GM10266 (cell line): ENCODE results near the gene GALNT9.

Source experiments
- DNase-seq: peaks from one replicate; pipeline ENCODE4 v3.0.0; 2012; ENCODE audit errors: extremely low spot score
- TF ChIP-seq, protein P1 (sequence below): IDR thresholded peaks from 2 replicates; pipeline ENCODE4 v1.5.1; 2012; ENCODE audit warnings: mild to moderate bottlenecking, low read depth; ENCODE audit not compliant: control insufficient read depth, insufficient read depth; ENCODE audit errors: missing control alignments

The GALNT9 gene

DNA sequence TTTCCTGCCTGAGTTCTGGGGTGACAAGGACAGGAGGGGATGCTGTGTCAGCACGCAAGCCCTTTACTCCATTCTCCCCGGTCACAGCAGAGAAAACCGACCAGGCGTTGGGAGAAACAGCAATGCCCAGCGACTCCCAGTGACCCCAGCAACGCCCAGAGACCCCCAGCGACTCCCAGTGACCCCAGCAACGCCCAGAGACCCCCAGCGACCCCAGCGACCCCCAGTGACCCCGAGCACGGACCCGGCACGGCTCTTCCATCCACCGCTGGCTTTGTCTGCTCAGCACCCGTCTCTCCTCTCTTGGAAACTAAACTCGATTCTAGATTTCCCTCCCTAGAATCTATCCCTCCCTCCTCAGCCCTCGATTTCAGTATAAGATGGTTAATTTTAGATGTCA lies 38.5 kb upstream of the GALNT9 start:
- TF ChIP-seq, protein P1, sequence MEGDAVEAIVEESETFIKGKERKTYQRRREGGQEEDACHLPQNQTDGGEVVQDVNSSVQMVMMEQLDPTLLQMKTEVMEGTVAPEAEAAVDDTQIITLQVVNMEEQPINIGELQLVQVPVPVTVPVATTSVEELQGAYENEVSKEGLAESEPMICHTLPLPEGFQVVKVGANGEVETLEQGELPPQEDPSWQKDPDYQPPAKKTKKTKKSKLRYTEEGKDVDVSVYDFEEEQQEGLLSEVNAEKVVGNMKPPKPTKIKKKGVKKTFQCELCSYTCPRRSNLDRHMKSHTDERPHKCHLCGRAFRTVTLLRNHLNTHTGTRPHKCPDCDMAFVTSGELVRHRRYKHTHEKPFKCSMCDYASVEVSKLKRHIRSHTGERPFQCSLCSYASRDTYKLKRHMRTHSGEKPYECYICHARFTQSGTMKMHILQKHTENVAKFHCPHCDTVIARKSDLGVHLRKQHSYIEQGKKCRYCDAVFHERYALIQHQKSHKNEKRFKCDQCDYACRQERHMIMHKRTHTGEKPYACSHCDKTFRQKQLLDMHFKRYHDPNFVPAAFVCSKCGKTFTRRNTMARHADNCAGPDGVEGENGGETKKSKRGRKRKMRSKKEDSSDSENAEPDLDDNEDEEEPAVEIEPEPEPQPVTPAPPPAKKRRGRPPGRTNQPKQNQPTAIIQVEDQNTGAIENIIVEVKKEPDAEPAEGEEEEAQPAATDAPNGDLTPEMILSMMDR: no peak
- no peak for DNase-seq

DNA sequence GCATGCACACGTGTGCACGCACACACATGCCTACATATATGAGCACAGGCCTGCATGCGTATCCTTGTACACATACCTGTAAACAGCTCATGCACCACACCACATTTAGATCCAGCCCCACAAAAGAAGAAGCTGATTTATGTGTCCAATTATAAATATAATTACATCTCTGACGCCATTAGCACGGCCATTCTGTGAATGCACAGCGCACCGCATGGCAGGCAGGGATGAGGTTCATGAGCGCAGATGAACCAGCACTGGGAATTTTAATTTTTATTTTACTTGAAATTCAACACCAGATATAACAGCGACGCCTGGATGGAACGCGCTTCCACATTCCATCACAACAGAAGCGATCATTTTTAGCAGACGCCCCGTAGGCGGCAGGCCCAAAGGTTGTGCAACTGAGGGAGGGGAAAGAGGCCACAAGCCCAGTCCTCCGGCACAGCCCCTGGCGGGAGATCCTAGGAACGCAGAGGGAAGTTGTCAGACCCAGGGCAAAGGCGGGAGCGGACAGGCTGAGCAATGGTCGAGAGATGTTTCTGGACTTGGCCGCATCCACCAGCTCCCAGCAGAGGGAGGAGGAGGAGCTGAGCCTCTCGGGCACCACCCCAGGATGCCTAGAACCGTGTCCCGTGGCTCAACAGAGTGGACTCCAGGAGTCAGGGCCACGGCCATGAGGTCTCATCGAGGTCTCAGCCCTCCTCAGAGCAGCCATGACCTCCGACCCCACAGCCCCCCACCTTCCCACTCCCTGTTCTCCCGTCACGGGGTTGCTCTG lies 37.9 kb upstream of the GALNT9 start:
- DNase-seq: no peak
- TF ChIP-seq, protein P1: no peak

DNA sequence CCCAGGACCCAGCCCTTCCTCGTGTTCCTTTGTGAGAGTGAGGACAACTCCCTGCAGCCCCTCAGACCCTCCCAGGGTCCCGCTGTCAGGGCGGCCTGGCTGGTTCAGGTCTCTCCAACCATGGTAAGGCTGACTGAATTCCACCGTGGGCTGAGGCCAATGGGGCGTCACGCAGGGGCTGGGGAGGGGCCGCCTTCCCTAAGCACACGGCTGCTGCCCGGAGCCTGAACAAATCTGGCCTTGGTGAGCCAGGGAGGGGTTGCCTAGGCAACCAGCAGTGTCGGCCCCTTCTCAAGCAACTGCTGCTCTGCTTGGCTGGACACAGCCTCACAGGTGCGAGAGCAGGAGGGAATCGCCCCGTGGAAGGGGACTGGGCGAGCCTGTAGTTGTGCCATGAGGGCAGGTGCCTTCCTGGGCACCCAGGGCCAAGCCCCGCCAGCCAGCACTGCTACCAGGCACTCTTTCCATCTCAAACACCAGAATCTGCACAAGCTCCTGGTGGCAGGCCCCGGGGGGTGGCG lies 37.0 kb upstream of the GALNT9 start:
- DNase-seq: no peak
- TF ChIP-seq, protein P1: no peak

DNA sequence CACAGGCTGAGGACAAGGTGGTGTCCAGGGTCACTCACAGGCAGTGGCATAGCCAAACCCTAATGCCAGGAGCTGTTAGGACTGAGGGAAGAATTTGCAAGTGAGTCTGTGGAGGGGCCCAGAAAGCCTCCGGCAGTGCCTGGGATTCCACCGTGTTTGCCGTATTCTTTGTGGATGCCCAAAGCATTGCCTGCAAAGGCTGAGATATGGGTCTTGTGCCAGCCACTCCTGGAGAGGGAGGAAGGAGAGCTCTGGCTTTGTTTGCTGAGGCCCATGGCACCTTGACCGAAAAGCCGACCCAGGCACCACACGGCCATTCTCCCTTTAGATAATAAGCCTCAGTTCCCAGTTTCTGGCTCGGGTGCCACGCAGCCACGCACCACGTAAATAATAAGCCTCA lies 35.8 kb upstream of the GALNT9 start:
- TF ChIP-seq, protein P1: no peak
- no peak for DNase-seq

DNA sequence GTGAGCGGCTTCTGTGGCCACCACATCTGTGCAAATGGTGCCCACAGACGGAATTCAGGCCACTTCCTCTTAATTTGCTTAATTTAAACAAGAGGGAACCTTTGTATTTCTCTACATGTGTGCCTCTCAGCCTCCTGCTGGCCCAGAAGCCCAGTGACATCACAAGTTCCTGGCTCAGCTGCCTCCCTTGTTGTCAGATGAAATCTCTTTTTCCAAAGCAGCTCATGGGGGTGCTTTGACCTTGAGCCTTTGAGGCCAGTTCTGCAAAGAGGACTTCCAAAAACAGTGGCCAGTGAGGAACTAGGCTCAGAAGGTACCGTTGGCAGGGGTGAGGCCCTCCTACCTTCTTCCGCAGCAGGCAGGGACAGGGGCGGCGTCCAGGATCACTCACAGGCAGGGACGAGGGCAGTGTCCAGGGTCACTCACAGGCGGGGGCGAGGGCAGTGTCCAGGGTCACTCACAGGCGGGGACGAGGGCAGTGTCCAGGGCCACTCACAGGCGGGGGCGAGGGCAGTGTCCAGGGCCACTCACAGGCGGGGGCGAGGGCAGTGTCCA lies 35.0 kb upstream of the GALNT9 start:
- TF ChIP-seq, protein P1: no peak
- DNase-seq: no peak

DNA sequence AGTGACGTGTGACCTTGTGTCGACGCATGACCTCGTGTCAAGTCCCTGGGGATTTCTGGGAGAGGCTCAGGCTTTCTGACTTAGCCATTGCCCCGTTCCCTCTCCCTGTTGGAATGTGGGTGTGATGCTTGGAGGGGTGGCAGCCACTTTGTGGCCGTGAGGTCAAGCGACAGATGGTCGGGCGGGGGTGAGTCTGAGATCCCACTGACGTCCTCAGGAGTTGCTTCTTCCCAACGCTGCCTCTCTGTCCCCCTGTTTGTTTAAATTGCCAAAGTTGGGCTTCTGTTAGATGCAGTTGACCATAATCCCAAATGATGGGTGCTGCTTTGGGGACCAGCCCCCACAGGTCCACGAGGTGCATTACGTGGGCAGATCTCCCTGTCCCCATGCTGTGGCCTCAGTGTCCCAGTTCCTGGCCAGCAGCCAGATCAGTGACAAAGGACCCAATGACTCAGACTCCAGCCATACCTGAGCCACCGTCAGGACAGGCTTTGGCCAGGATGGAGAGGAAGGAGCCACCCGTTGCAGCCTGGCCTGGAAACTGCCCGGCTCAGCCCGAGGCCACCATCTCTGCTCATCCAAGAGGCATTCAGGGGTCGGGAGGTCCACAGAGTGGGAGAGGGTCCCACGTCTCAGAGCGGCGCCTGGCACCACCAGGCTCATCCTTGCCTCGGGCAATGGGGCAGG lies 34.4 kb upstream of the GALNT9 start:
- TF ChIP-seq, protein P1: no peak

DNA sequence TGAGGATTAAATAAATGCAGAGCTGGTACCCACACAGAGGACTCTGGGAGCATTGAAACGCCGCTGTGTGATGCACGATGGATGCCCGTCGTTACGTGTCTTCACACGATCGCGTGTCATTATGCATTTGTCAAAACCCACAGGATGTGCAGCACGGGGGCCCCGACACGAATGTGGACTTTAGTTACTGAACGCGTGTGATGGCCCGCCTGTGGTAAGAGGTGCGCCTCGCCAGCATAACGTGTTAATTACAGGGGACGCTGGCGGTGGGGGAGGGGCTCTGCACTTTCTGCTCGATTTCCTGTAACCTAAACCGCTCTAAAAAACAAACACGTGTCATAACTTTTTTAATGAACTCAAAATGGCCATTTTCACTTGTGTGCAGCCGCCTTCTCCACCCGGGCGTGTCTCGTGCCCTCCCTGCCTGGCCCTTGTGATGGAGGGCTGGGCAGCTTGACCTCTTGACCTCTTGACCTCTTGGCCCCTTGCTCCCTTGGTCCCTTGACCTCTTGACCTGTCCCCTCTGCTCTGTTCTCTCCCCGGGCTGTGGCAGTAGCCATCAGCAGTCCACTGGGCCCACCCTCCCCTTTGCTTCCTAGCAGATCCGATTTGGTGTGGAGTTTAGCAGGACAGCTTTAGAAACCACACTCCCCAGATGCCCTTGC lies 33.7 kb upstream of the GALNT9 start:
- TF ChIP-seq, protein P1: no peak
- no peak for DNase-seq

More for the DNA sequence above, 34.4 kb upstream of the GALNT9 start:
- no peak for DNase-seq
